GM12878 (cell line): ENCODE results near the gene FGGY. TPM values are rescaled to one million over a fixed set of nuclear protein-coding genes. Genes with fewer than 3 reads are reported as not detected.

Experiments
- ATAC-seq: fragments of 200-7000 bp; cut with Tn5 transposase; 3 replicates; pipeline ENCODE4 v1.9.1; 2020; ENCODE audit warnings: mild to moderate bottlenecking, moderate library complexity
- BruUV-seq: library from RNA; stranded (reverse); fragments of 400-500 nt; replicated peaks from 2 replicates; lab custom pipeline; 2021; lab: Mats Ljungman, UMichigan
- CTCF ChIA-PET: fragments of 300-600 bp; sonication (Branson Sonifier 250); formaldehyde crosslinking; extraction: SDS; loops from one replicate; lab custom pipeline; 2021; ENCODE audit warnings: inconsistent platforms; lab: Yijun Ruan, JAX
- POLR2A ChIA-PET: fragments of 350-600 bp; formaldehyde crosslinking; extraction: SDS; loops from one replicate; lab custom pipeline; 2021; ENCODE audit warnings: inconsistent platforms; lab: Charles Lee
- RAD21 ChIA-PET: fragments of 300-600 bp; sonication (Branson Sonifier 250); formaldehyde crosslinking; loops from one replicate; lab custom pipeline; 2023; ENCODE audit warnings: antibody characterized with exemption; ENCODE audit not compliant: unreplicated experiment; lab: Charles Lee
- SMC1A ChIA-PET: fragments of 300-600 bp; sonication (Branson Sonifier 250); formaldehyde crosslinking; loops from one replicate; lab custom pipeline; 2023; ENCODE audit not compliant: unreplicated experiment, uncharacterized antibody; lab: Charles Lee
- DNase-seq: peaks from one replicate; pipeline ENCODE4 v3.0.0-alpha.2; 2011; ENCODE audit warnings: low read depth, low spot score
- FAIRE-seq: peaks from 3 replicates; lab custom pipeline; 2011; peaks lifted over from hg19 to GRCh38; lab: Jason Lieb, UNC
- H2AFZ ChIP-seq: 2 replicates; pipeline ENCODE4 v1.6.0; 2011; ENCODE audit warnings: low read depth, low read length, control low read depth; ENCODE audit not compliant: control insufficient read depth
- H3K27ac ChIP-seq: 2 replicates; pipeline ENCODE4 v1.5.1; 2011; ENCODE audit warnings: control low read depth; ENCODE audit not compliant: control insufficient read depth, insufficient read depth
- H3K27me3 ChIP-seq, 2 experiments: replicated peaks in 1 of 2; 2 replicates each; pipeline versions ENCODE4 v1.6.0 to v1.6.1; 2011; ENCODE audit warnings: low read length in 1 of 2; ENCODE audit not compliant: control insufficient read depth in 2 of 2, insufficient read depth in 2 of 2
- H3K36me3 ChIP-seq, 2 experiments: 2 replicates each; pipeline ENCODE4 v1.5.1; 2011; ENCODE audit warnings: low read length in 1 of 2; ENCODE audit not compliant: control insufficient read depth in 2 of 2, insufficient read depth in 2 of 2
- H3K4me1 ChIP-seq: 2 replicates; pipeline ENCODE4 v1.6.1; 2011; ENCODE audit warnings: mild to moderate bottlenecking, low read length, moderate library complexity, mixed read lengths; ENCODE audit not compliant: control insufficient read depth, insufficient read depth
- H3K4me2 ChIP-seq: 2 replicates; pipeline ENCODE4 v1.6.0; 2011; ENCODE audit warnings: control low read depth; ENCODE audit not compliant: control insufficient read depth, insufficient read depth
- H3K4me3 ChIP-seq: fragments of 200-600 bp; sonication (generic); 2 replicates; pipeline ENCODE4 v1.5.1; 2016
- H3K79me2 ChIP-seq: 2 replicates; pipeline ENCODE4 v1.6.0; 2011; ENCODE audit warnings: low read length; ENCODE audit not compliant: control insufficient read depth, insufficient read depth
- H3K9ac ChIP-seq: 2 replicates; pipeline ENCODE4 v1.8.0; 2011; ENCODE audit warnings: low read length, control low read depth, mixed read lengths; ENCODE audit not compliant: control insufficient read depth, insufficient read depth
- H3K9me3 ChIP-seq: replicated peaks from 3 replicates; pipeline ENCODE4 v1.5.1; 2011; ENCODE audit warnings: mild to moderate bottlenecking, low read length; ENCODE audit not compliant: control insufficient read depth, insufficient read depth
- H4K20me1 ChIP-seq: 2 replicates; pipeline ENCODE4 v1.6.0; 2011; ENCODE audit not compliant: control insufficient read depth, insufficient read depth
- BACH1 ChIP-seq: fragments of 450-650 bp; IDR thresholded peaks from 2 replicates; pipeline ENCODE4 v1.6.1; 2017; ENCODE audit warnings: mild to moderate bottlenecking, borderline replicate concordance
- BHLHE40 ChIP-seq, 2 experiments: fragments of 450-650 bp in 1 of 2; IDR thresholded peaks; 2 replicates each; pipeline ENCODE4 v1.6.1; 2011 to 2017; ENCODE audit warnings: low read depth in 2 of 2, borderline replicate concordance in 1 of 2, improper control_type of control experiment in 1 of 2, low read length in 1 of 2, mild to moderate bottlenecking in 1 of 2
- CBFB ChIP-seq: IDR thresholded peaks from 2 replicates; pipeline ENCODE4 v1.6.1; 2016; ENCODE audit warnings: antibody characterized with exemption, low read depth
- CBX3 ChIP-seq: fragments of 200-600 bp; sonication (generic); IDR thresholded peaks from 2 replicates; pipeline ENCODE4 v1.6.1; 2016; ENCODE audit warnings: low read depth, borderline replicate concordance
- CBX5 ChIP-seq: sonication (generic); IDR thresholded peaks from 2 replicates; pipeline ENCODE4 v1.6.1; 2016; ENCODE audit warnings: low read depth, moderate library complexity, mild to moderate bottlenecking, inconsistent platforms
- EED ChIP-seq: sonication (generic); IDR thresholded peaks from 2 replicates; pipeline ENCODE4 v1.6.1; 2016; ENCODE audit warnings: antibody characterized with exemption, low read depth
- SMC3 ChIP-seq: IDR thresholded peaks from 2 replicates; pipeline ENCODE4 v1.6.1; 2011; ENCODE audit warnings: low read length, improper control_type of control experiment, borderline replicate concordance
- in situ Hi-C: fragments of 300-500 bp; cut with MboI; formaldehyde crosslinking; loops from 9 replicates; pipeline ENCODE4 v1.14.3; 2018; ENCODE audit warnings: mixed read lengths
- intact Hi-C: fragments of 100-400 bp; cut with micrococcal nuclease; formaldehyde crosslinking; loops from one replicate; pipeline ENCODE4 v1.14.2; 2022; ENCODE audit not compliant: unreplicated experiment
- polyA plus RNA-seq, 11 experiments: library from polyadenylated mRNA; depleted of rRNA in 4 of 11; unstranded in 6 of 11; stranded (reverse) in 5 of 11; fragments of >200 nt; fragmentation: Nextera tagmentation in 4 of 11; fragmentation: Illumina TruSeq in 1 of 11; extraction: Ambion mirVana in 4 of 11; extraction: Trizol in 1 of 11; gene quantifications; 1 replicate in 1 of 11; 2 replicates in 10 of 11; pipeline versions ENCODE4 v1.2.1 to v1.2.3, GENCODE V29; 2011 to 2016; ENCODE audit warnings: inconsistent platforms in 2 of 11, missing spikeins in 2 of 11, low read depth in 1 of 11
- total RNA-seq, 4 experiments: library from RNA; depleted of rRNA in 3 of 4; stranded (reverse); fragments of >200 nt in 3 of 4; fragmentation: Illumina TruSeq in 1 of 4; extraction: Trizol in 1 of 4; gene quantifications; 2 replicates each; pipeline versions ENCODE4 v1.2.1 to v1.2.3, GENCODE V29; 2013 to 2021
- TF ChIP-seq, protein P1 (sequence below): fragments of 450-650 bp; conservative IDR thresholded peaks from 2 replicates; pipeline ENCODE4 v1.6.1; 2017; ENCODE audit warnings: mild to moderate bottlenecking, moderate library complexity
- TF ChIP-seq, protein P2 (sequence below): IDR thresholded peaks from 2 replicates; pipeline ENCODE4 v1.6.1; 2012; ENCODE audit warnings: mild to moderate bottlenecking, low read depth, low read length
- TF ChIP-seq, protein P3 (sequence below): IDR thresholded peaks from 2 replicates; pipeline ENCODE4 v1.6.1; 2011; ENCODE audit warnings: low read depth, mild to moderate bottlenecking, low read length, moderate library complexity, borderline replicate concordance; ENCODE audit errors: extremely low read depth
- TF ChIP-seq, protein P4 (sequence below): IDR thresholded peaks from 2 replicates; pipeline ENCODE4 v1.6.1; 2012; ENCODE audit warnings: low read depth, low read length, improper control_type of control experiment

Gene FGGY
- total and polyA plus RNA-seq, 10 of the 15 experiments (the other 5 are each of a cell fraction or from before 2014, with no cell fraction given): 6.2 to 11.9 (median 7.5) TPM

DNA sequence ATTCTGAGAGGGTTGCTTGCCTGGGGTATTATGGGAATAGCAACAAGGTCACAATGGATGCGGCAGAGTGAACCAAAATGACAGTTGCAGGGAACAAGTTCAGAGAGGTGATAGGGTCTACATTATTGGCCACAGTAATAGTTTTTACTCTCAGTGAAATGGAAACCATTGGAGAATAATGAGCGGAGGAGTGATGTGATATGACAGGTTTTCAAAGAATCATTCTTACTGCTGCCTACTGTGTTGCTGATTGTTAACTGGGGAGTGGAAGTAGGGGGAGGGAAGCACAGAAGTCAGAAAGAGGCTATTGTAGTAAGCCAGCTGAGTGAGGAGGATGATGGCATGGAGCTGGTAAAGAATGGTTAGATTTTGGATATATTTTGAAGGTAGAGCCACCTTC is 322.7 kb downstream of the FGGY start (continued):
- TF ChIP-seq, protein P1, sequence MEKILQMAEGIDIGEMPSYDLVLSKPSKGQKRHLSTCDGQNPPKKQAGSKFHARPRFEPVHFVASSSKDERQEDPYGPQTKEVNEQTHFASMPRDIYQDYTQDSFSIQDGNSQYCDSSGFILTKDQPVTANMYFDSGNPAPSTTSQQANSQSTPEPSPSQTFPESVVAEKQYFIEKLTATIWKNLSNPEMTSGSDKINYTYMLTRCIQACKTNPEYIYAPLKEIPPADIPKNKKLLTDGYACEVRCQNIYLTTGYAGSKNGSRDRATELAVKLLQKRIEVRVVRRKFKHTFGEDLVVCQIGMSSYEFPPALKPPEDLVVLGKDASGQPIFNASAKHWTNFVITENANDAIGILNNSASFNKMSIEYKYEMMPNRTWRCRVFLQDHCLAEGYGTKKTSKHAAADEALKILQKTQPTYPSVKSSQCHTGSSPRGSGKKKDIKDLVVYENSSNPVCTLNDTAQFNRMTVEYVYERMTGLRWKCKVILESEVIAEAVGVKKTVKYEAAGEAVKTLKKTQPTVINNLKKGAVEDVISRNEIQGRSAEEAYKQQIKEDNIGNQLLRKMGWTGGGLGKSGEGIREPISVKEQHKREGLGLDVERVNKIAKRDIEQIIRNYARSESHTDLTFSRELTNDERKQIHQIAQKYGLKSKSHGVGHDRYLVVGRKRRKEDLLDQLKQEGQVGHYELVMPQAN: no peak
- no peak for TF ChIP-seq CBX5

DNA sequence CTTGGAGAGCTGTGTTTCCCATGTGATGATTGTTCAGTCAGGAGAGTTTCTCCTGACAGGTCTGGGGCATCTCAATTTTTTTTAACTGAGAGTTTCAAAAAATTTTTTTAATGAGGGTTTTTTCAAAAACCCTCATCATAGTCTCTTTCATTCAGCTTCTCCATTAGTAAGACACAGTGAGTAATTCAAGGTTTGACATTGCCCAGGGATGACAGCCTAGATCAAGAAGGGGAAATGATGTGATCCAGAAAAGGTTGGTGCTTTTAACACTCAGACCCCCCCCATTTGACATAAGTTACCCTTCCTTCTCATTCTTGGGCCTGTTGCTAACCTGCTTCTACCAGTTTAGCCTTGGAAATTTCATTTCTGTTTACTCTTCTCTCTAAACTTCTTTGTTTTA is 328.5 kb downstream of the FGGY start:
- FAIRE-seq: no peak
- no TSS peak for BruUV-seq

More for the DNA sequence above, 328.5 kb downstream of the FGGY start:
- Histone ChIP-seq H3K4me3 (no peak overlapping the region), H3K9ac (no peak overlapping the region), H3K27me3 (no peaks in the 10 kb centered on the region), H4K20me1 (no peaks in the 10 kb centered on the region), H2AFZ (no peak overlapping the region), H3K9me3 (no peaks in the 10 kb centered on the region), H3K4me2 (no peak overlapping the region), H3K36me3 (no peaks in the 10 kb centered on the region), H3K79me2 (no peaks in the 10 kb centered on the region), H3K4me1 (no peaks in the 10 kb centered on the region), H3K27ac (no peak overlapping the region)
- POLR2A ChIA-PET: no interaction called here
- intact Hi-C loops: no loop called here
- SMC1A ChIA-PET: interaction anchor here (1.5 kb wide), 1 partner anchor 19 kb away, joined by 7 read pairs; no protein-coding TSS in a partner anchor
- in situ Hi-C loops: no loop called here
- TF ChIP-seq, protein P2, sequence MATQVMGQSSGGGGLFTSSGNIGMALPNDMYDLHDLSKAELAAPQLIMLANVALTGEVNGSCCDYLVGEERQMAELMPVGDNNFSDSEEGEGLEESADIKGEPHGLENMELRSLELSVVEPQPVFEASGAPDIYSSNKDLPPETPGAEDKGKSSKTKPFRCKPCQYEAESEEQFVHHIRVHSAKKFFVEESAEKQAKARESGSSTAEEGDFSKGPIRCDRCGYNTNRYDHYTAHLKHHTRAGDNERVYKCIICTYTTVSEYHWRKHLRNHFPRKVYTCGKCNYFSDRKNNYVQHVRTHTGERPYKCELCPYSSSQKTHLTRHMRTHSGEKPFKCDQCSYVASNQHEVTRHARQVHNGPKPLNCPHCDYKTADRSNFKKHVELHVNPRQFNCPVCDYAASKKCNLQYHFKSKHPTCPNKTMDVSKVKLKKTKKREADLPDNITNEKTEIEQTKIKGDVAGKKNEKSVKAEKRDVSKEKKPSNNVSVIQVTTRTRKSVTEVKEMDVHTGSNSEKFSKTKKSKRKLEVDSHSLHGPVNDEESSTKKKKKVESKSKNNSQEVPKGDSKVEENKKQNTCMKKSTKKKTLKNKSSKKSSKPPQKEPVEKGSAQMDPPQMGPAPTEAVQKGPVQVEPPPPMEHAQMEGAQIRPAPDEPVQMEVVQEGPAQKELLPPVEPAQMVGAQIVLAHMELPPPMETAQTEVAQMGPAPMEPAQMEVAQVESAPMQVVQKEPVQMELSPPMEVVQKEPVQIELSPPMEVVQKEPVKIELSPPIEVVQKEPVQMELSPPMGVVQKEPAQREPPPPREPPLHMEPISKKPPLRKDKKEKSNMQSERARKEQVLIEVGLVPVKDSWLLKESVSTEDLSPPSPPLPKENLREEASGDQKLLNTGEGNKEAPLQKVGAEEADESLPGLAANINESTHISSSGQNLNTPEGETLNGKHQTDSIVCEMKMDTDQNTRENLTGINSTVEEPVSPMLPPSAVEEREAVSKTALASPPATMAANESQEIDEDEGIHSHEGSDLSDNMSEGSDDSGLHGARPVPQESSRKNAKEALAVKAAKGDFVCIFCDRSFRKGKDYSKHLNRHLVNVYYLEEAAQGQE: no peak
- TF ChIP-seq, protein P3, sequence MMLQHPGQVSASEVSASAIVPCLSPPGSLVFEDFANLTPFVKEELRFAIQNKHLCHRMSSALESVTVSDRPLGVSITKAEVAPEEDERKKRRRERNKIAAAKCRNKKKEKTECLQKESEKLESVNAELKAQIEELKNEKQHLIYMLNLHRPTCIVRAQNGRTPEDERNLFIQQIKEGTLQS: no peak
- no peak for TF ChIP-seq EED
- TF ChIP-seq, protein P4, sequence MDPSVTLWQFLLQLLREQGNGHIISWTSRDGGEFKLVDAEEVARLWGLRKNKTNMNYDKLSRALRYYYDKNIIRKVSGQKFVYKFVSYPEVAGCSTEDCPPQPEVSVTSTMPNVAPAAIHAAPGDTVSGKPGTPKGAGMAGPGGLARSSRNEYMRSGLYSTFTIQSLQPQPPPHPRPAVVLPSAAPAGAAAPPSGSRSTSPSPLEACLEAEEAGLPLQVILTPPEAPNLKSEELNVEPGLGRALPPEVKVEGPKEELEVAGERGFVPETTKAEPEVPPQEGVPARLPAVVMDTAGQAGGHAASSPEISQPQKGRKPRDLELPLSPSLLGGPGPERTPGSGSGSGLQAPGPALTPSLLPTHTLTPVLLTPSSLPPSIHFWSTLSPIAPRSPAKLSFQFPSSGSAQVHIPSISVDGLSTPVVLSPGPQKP: no peak
- no peak for TF ChIP-seq BACH1
- TF ChIP-seq CBX3: no peak
- no peak for TF ChIP-seq BHLHE40 (IDR thresholded peaks at IDR 0.05; ENCODE audit: borderline replicate concordance in 1 of 2, low read depth in 2 of 2, low read length in 1 of 2)
- TF ChIP-seq CBFB: no peak
- TF ChIP-seq SMC3: no peak
- no peak for ATAC-seq
- no peak for DNase-seq
- CTCF ChIA-PET: interaction anchor here (0.6 kb wide), 1 partner anchor 95 kb away, joined by 3 read pairs; no protein-coding TSS in a partner anchor
- RAD21 ChIA-PET: no interaction called here
